ENCODE results near the gene C6orf132. TPM values are rescaled to one million over a fixed set of nuclear protein-coding genes. Genes with fewer than 3 reads are reported as not detected.

Gene C6orf132
- total RNA-seq, 1 experiment from 2014 or later, result 66.0 TPM

DNA sequence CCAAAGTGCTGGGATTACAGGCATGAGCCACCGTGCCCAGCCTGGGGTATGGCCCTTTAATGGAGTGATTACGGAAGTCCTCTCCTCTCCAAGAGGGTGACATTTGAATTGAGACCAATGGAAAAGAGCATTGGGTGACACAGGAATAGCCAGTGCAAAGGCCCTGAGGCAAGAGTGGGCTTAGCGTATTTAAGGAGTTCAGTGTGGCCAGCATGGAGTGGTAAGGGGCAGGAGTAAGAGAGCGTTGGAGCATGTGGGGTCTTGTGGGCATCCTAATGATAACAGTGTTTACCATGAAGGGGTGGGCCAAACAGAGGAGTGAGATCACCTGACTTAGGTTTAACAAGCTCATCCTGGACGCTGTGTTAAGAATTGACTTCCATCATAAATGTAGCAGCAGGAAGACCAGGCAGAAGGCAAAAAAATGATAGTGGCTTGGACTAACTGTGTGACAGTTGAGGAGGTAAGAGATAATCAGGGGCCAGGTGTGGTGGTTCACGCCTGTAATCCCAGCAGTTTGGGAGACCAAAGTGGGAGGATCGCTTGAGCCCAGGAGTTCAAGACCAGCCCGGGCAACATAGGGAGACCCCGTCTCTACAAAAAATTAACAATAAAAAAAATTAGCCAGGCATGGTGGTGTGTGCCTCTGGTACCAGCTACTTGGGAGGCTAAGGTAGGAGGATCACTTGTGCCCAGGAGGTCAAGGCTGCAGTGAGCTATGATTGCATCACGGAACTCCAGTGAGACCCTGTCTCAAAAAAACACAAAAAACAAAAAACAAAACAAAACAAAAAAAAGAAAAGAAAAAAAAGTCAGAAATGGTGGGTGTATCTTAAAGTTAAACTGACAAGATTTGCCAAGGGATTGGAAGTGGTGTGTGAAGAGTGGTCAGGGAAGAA is 51.4 kb downstream of the C6orf132 start:
- no peaks in the 10 kb centered on the region for H3K27me3 ChIP-seq (ENCODE audit: low read length)
- H3K4me2 ChIP-seq (ENCODE audit: low read length), result no peak overlapping the region
- H3F3A ChIP-seq (ENCODE audit: low read length, unreplicated experiment), result no peaks in the 10 kb centered on the region
- H3K9me3 ChIP-seq (ENCODE audit: low read length), result no peaks in the 10 kb centered on the region
- ATAC-seq (no peak), DNase-seq (no peak)
- intact Hi-C loops (cut with micrococcal nuclease), result no loop called here
- no peaks in the 10 kb centered on the region for H3K9me2 ChIP-seq (replicated peaks; ENCODE audit: low read length)
- H3K4me3 ChIP-seq (ENCODE audit: low read length), result no peak overlapping the region
- H4K20me1 ChIP-seq (ENCODE audit: low read length), result no peaks in the 10 kb centered on the region
- no peak overlapping the region for H2AFZ ChIP-seq (ENCODE audit: low read length)
- H3K36me3 ChIP-seq (ENCODE audit: low read depth, low read length), result no peaks in the 10 kb centered on the region
- BruUV-seq (replicated peaks), result no TSS peak
- TF ChIP-seq, protein P1, sequence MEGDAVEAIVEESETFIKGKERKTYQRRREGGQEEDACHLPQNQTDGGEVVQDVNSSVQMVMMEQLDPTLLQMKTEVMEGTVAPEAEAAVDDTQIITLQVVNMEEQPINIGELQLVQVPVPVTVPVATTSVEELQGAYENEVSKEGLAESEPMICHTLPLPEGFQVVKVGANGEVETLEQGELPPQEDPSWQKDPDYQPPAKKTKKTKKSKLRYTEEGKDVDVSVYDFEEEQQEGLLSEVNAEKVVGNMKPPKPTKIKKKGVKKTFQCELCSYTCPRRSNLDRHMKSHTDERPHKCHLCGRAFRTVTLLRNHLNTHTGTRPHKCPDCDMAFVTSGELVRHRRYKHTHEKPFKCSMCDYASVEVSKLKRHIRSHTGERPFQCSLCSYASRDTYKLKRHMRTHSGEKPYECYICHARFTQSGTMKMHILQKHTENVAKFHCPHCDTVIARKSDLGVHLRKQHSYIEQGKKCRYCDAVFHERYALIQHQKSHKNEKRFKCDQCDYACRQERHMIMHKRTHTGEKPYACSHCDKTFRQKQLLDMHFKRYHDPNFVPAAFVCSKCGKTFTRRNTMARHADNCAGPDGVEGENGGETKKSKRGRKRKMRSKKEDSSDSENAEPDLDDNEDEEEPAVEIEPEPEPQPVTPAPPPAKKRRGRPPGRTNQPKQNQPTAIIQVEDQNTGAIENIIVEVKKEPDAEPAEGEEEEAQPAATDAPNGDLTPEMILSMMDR (conservative IDR thresholded peaks at IDR 0.05; ENCODE audit: low read depth, low read length), result no peak
- no peak for TF ChIP-seq EZH2 (IDR thresholded peaks at IDR 0.05; ENCODE audit: low read length, unreplicated experiment)
- no peak for TF ChIP-seq EZH2phosphoT487 (IDR thresholded peaks at IDR 0.05; ENCODE audit: borderline replicate concordance, low read length)
- CTCF ChIA-PET, result no interaction called here
- no peak overlapping the region for H3K27ac ChIP-seq (ENCODE audit: low read length)
- H3K9ac ChIP-seq (ENCODE audit: low read length), result no peak overlapping the region
- no peaks in the 10 kb centered on the region for H3K79me2 ChIP-seq (ENCODE audit: low read length)
- H3K4me1 ChIP-seq (ENCODE audit: insufficient read depth, low read length), result peaks cover 24% of the 10 kb centered on the region
- POLR2A ChIA-PET (ENCODE audit: unreplicated experiment), result no interaction called here

GRCh38 chr6:42088101-42088591 is 54.3 kb downstream of the C6orf132 start:
- Histone ChIP-seq H3K4me1 (ENCODE audit: insufficient read depth, low read length) (peaks cover 18% of the 10 kb centered on the region), H2AFZ (ENCODE audit: low read length) (peak overlapping the region; percentile 33; the same call in 1 of the 2 replicates), H3K27me3 (ENCODE audit: low read length) (no peaks in the 10 kb centered on the region), H3K9ac (ENCODE audit: low read length) (no peak overlapping the region), H4K20me1 (ENCODE audit: low read length) (no peaks in the 10 kb centered on the region), H3F3A (ENCODE audit: low read length, unreplicated experiment) (no peaks in the 10 kb centered on the region), H3K27ac (ENCODE audit: low read length) (peak overlapping the region; percentile 8; the same call in 1 of the 2 replicates), H3K4me3 (ENCODE audit: low read length) (no peak overlapping the region), H3K36me3 (ENCODE audit: low read depth, low read length) (no peaks in the 10 kb centered on the region), H3K4me2 (ENCODE audit: low read length) (peak overlapping the region; percentile 64), H3K79me2 (ENCODE audit: low read length) (no peaks in the 10 kb centered on the region), H3K9me3 (ENCODE audit: low read length) (no peaks in the 10 kb centered on the region), H3K9me2 (replicated peaks; ENCODE audit: low read length) (no peaks in the 10 kb centered on the region)
- TF ChIP-seq, protein P1 (conservative IDR thresholded peaks at IDR 0.05; ENCODE audit: low read depth, low read length), result no peak
- no peak for TF ChIP-seq EZH2phosphoT487 (IDR thresholded peaks at IDR 0.05; ENCODE audit: borderline replicate concordance, low read length)
- TF ChIP-seq EZH2 (IDR thresholded peaks at IDR 0.05; ENCODE audit: low read length, unreplicated experiment), result no peak
- no TSS peak for BruUV-seq (replicated peaks)
- ChIA-PET POLR2A (ENCODE audit: unreplicated experiment) (interaction anchor here (0.5 to 0.6 kb wide), 4 partner anchors 52 to 525 kb away, joined by 3 to 11 read pairs (median 4); no protein-coding TSS in a partner anchor), CTCF (interaction anchor here (0.6 kb wide), 1 partner anchor 59 kb away, joined by 5 read pairs; no protein-coding TSS in a partner anchor)
- ATAC-seq (peak; percentile 89), DNase-seq (peak; percentile 90)
- intact Hi-C loops (cut with micrococcal nuclease), result no loop called here

All from PC-3 (cell line).